Activated naive CD4-positive, alpha-beta T cell treated with anti-CD3 and anti-CD28 coated beads, Interleukin-2, amount 50 U/mL, for 24 hours (primary cell): ENCODE measurements around the gene PSMB5.
A peak's percentile ranks its signal among the peaks of the same experiment; 100 is the strongest.

Source experiments
- H3K27ac Mint-ChIP-seq: one replicate; pipeline ENCODE4 v1.8.0; 2021; ENCODE audit warnings: mild to moderate bottlenecking, mixed read lengths
- H3K27me3 Mint-ChIP-seq: one replicate; pipeline ENCODE4 v1.8.0; 2021; ENCODE audit warnings: mixed read lengths
- H3K36me3 Mint-ChIP-seq: one replicate; pipeline ENCODE4 v1.8.0; 2021; ENCODE audit warnings: mixed read lengths
- H3K4me1 Mint-ChIP-seq: one replicate; pipeline ENCODE4 v1.8.0; 2021; ENCODE audit warnings: mixed read lengths
- H3K4me3 Mint-ChIP-seq: one replicate; pipeline ENCODE4 v1.8.0; 2021; ENCODE audit warnings: mild to moderate bottlenecking, mixed read lengths
- H3K9me3 Mint-ChIP-seq: one replicate; pipeline ENCODE4 v1.8.0; 2021; ENCODE audit warnings: mixed read lengths

The PSMB5 gene

GRCh38 chr14:23035303-23036144, 824 bp upstream of the PSMB5 start:
- peak overlapping the region; percentile 100 for H3K27ac Mint-ChIP-seq
- H3K4me3 Mint-ChIP-seq = peak overlapping the region; percentile 92
- peaks cover 15% of the 10 kb centered on the region for H3K36me3 Mint-ChIP-seq
- peaks cover 28% of the 10 kb centered on the region for H3K4me1 Mint-ChIP-seq
- peaks cover 5% of the 10 kb centered on the region for H3K9me3 Mint-ChIP-seq
- H3K27me3 Mint-ChIP-seq = no peaks in the 10 kb centered on the region

- Mint-ChIP-seq H3K9me3 (peaks cover 5% of the 10 kb centered on the region), H3K27ac (peak overlapping the region; percentile 100), H3K36me3 (peaks cover 19% of the 10 kb centered on the region), H3K27me3 (no peaks in the 10 kb centered on the region), H3K4me1 (peaks cover 35% of the 10 kb centered on the region), H3K4me3 (peak overlapping the region; percentile 92)
These were observed 751 bp downstream of the PSMB5 start for GRCh38 chr14:23033801-23034497.

- H3K27me3 Mint-ChIP-seq = no peaks in the 10 kb centered on the region
These were observed 1.4 kb downstream of the PSMB5 start for GRCh38 chr14:23033251-23033727.

GRCh38 chr14:23030936-23031335, 3.8 kb downstream of the PSMB5 start:
- H3K36me3 Mint-ChIP-seq = peaks cover 26% of the 10 kb centered on the region
- H3K9me3 Mint-ChIP-seq = peaks cover 5% of the 10 kb centered on the region
- H3K27ac Mint-ChIP-seq = peak overlapping the region; percentile 65
- peaks cover 48% of the 10 kb centered on the region for H3K4me1 Mint-ChIP-seq
- H3K27me3 Mint-ChIP-seq = no peaks in the 10 kb centered on the region
- peak overlapping the region; percentile 65 for H3K4me3 Mint-ChIP-seq

More at GRCh38 chr14:23033251-23033727, 1.4 kb downstream of the PSMB5 start:
- H3K27ac Mint-ChIP-seq = peak overlapping the region; percentile 100
- H3K36me3 Mint-ChIP-seq = peaks cover 22% of the 10 kb centered on the region
- peak overlapping the region; percentile 92 for H3K4me3 Mint-ChIP-seq
- peaks cover 5% of the 10 kb centered on the region for H3K9me3 Mint-ChIP-seq
- peaks cover 40% of the 10 kb centered on the region for H3K4me1 Mint-ChIP-seq

- Mint-ChIP-seq H3K36me3 (peaks cover 35% of the 10 kb centered on the region), H3K9me3 (no peaks in the 10 kb centered on the region), H3K4me3 (peak overlapping the region; percentile 75), H3K27me3 (no peaks in the 10 kb centered on the region), H3K27ac (peak overlapping the region; percentile 63), H3K4me1 (peaks cover 59% of the 10 kb centered on the region)
These were observed 5.9 kb downstream of the PSMB5 start for GRCh38 chr14:23028799-23029198.

GRCh38 chr14:23025151-23025814, 9.4 kb downstream of the PSMB5 start:
- H3K4me1 Mint-ChIP-seq = peaks cover 75% of the 10 kb centered on the region
- H3K36me3 Mint-ChIP-seq = peaks cover 25% of the 10 kb centered on the region
- no peaks in the 10 kb centered on the region for H3K27me3 Mint-ChIP-seq
- peak overlapping the region; percentile 53 for H3K4me3 Mint-ChIP-seq
- H3K9me3 Mint-ChIP-seq = no peaks in the 10 kb centered on the region
- H3K27ac Mint-ChIP-seq = peak overlapping the region; percentile 93

- H3K4me1 Mint-ChIP-seq = peaks cover 78% of the 10 kb centered on the region
- no peaks in the 10 kb centered on the region for H3K27me3 Mint-ChIP-seq
- peak overlapping the region; percentile 93 for H3K27ac Mint-ChIP-seq
- H3K9me3 Mint-ChIP-seq = no peaks in the 10 kb centered on the region
- H3K4me3 Mint-ChIP-seq = peak overlapping the region; percentile 53
- peaks cover 25% of the 10 kb centered on the region for H3K36me3 Mint-ChIP-seq
These were observed 10.1 kb downstream of the PSMB5 start for GRCh38 chr14:23024612-23025075.

- Mint-ChIP-seq H3K27me3 (no peaks in the 10 kb centered on the region), H3K4me3 (no peak overlapping the region), H3K36me3 (peaks cover 21% of the 10 kb centered on the region), H3K4me1 (peaks cover 69% of the 10 kb centered on the region), H3K27ac (peak overlapping the region; percentile 78), H3K9me3 (no peaks in the 10 kb centered on the region)
These were observed 10.9 kb downstream of the PSMB5 start for GRCh38 chr14:23023795-23024152.

GRCh38 chr14:23023022-23023794, 11.5 kb downstream of the PSMB5 start:
- Mint-ChIP-seq H3K27me3 (no peaks in the 10 kb centered on the region), H3K9me3 (no peaks in the 10 kb centered on the region), H3K4me1 (peaks cover 66% of the 10 kb centered on the region), H3K4me3 (peak overlapping the region; percentile 40), H3K27ac (peak overlapping the region; percentile 78), H3K36me3 (peaks cover 18% of the 10 kb centered on the region)

- Mint-ChIP-seq H3K9me3 (no peaks in the 10 kb centered on the region), H3K36me3 (peaks cover 16% of the 10 kb centered on the region), H3K27ac (peak overlapping the region; percentile 87), H3K27me3 (no peaks in the 10 kb centered on the region), H3K4me1 (peaks cover 61% of the 10 kb centered on the region), H3K4me3 (peak overlapping the region; percentile 89)
These were observed 12.7 kb downstream of the PSMB5 start for GRCh38 chr14:23021889-23022442.

GRCh38 chr14:23021434-23021833, 13.3 kb downstream of the PSMB5 start:
- peak overlapping the region; percentile 89 for H3K4me3 Mint-ChIP-seq
- peak overlapping the region; percentile 87 for H3K27ac Mint-ChIP-seq
- peaks cover 61% of the 10 kb centered on the region for H3K4me1 Mint-ChIP-seq
- H3K27me3 Mint-ChIP-seq = no peaks in the 10 kb centered on the region
- no peaks in the 10 kb centered on the region for H3K9me3 Mint-ChIP-seq
- H3K36me3 Mint-ChIP-seq = peaks cover 16% of the 10 kb centered on the region

GRCh38 chr14:23020143-23021128, 14.3 kb downstream of the PSMB5 start:
- Mint-ChIP-seq H3K9me3 (no peaks in the 10 kb centered on the region), H3K27me3 (no peaks in the 10 kb centered on the region), H3K4me1 (peaks cover 59% of the 10 kb centered on the region), H3K4me3 (peak overlapping the region; percentile 89), H3K27ac (peak overlapping the region; percentile 68), H3K36me3 (peaks cover 12% of the 10 kb centered on the region)

- no peak overlapping the region for H3K4me3 Mint-ChIP-seq
- peaks cover 2% of the 10 kb centered on the region for H3K36me3 Mint-ChIP-seq
- H3K27ac Mint-ChIP-seq = no peak overlapping the region
- no peaks in the 10 kb centered on the region for H3K27me3 Mint-ChIP-seq
- peaks cover 38% of the 10 kb centered on the region for H3K4me1 Mint-ChIP-seq
- no peaks in the 10 kb centered on the region for H3K9me3 Mint-ChIP-seq
These were observed 16.6 kb downstream of the PSMB5 start for GRCh38 chr14:23018107-23018506.

- Mint-ChIP-seq H3K36me3 (peaks cover 2% of the 10 kb centered on the region), H3K27ac (no peak overlapping the region), H3K4me1 (peaks cover 28% of the 10 kb centered on the region), H3K27me3 (no peaks in the 10 kb centered on the region), H3K4me3 (no peak overlapping the region), H3K9me3 (no peaks in the 10 kb centered on the region)
These were observed 17.6 kb downstream of the PSMB5 start for GRCh38 chr14:23017091-23017490.
